Prostate gland (tissue), 2 donors: ENCODE results near the gene ARHGEF4.

ENCODE experiments used
- POLR2AphosphoS5 ChIP-seq: sonication (generic); formaldehyde crosslinking; IDR thresholded peaks from one replicate; pipeline ENCODE4 v1.6.1; 2017; ENCODE audit warnings: antibody characterized with exemption
- TF ChIP-seq, protein P1 (sequence below), 4 experiments: fragments of 200-600 bp in 2 of 4; fragments of 450-650 bp in 2 of 4; sonication (generic) in 2 of 4; IDR thresholded peaks; 1 replicate in 3 of 4; 2 replicates in 1 of 4; pipeline ENCODE4 v1.5.1; 2016 to 2019; ENCODE audit warnings: antibody characterized with exemption in 4 of 4, mild to moderate bottlenecking in 2 of 4, moderate library complexity in 2 of 4

DNA sequence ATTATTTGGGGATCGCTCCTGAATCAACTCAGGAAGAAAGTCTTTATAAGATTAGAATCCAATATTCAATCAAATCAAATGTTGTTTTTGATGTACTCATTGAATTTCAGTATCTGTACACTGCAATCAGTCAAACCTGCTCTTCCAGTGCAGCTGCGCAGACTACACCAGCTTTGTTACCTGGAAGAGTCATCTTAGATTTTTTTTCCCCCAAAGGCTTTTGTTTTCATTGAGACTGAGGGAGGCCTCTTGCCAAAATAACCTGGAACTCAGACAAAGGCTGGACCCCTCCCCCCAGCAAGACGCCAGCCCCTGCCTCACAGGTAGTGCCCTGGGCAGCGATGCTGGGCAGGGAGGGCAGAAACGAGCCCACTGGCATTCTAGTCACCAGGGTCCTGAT is 74.8 kb downstream of the ARHGEF4 start:
- TF ChIP-seq, protein P1, sequence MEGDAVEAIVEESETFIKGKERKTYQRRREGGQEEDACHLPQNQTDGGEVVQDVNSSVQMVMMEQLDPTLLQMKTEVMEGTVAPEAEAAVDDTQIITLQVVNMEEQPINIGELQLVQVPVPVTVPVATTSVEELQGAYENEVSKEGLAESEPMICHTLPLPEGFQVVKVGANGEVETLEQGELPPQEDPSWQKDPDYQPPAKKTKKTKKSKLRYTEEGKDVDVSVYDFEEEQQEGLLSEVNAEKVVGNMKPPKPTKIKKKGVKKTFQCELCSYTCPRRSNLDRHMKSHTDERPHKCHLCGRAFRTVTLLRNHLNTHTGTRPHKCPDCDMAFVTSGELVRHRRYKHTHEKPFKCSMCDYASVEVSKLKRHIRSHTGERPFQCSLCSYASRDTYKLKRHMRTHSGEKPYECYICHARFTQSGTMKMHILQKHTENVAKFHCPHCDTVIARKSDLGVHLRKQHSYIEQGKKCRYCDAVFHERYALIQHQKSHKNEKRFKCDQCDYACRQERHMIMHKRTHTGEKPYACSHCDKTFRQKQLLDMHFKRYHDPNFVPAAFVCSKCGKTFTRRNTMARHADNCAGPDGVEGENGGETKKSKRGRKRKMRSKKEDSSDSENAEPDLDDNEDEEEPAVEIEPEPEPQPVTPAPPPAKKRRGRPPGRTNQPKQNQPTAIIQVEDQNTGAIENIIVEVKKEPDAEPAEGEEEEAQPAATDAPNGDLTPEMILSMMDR (IDR thresholded peaks at IDR 0.05): no peak
- no peak for TF ChIP-seq POLR2AphosphoS5
